GM21390 (cell line): ENCODE results near the gene OR6B2.
"Not testable (repeated sequence)": the region's sequence is repeated elsewhere in the genome, so short reads cannot be mapped to it uniquely, and the experiment has no call there.

Experiments used
- ATAC-seq: cut with Tn5 transposase; IDR thresholded peaks from one replicate; pipeline ENCODE4 v1.9.1; 2021; ENCODE audit not compliant: unreplicated experiment

Gene OR6B2

DNA sequence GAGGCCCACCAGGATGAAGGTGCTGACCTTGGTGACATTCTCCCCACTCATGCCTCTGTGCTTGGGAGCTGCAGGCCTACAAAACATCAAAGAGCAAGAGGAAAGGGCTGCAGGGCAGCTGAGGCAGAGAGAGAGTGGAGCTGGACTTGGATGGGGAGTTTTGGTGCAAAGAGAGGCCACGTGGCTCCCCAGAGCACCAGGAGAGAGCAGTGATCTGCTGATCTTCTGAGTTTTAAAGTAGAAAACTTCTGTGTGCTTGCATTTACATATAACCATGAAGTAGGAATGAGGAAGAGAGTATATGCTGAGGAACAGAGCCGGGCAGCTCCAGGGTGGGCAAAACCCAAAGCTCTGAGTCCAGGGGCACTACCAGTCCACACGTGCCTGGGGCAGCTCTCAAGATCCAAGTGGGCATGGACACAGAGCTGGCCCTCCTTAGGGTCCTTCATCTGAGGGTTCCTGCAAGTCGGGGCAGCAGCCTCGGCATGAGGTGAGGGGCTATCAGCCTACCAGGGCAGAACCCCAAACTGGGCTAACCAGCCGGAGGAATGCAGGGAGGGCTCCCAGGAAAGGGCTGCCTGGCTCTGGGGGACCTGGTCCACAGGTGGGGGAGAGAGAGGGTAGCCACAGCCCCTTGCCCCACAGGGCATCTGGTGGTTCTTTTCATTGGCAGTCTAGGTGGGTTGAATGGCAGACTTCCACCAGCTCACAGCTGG lies at the start of gene OR6B2:
OR6B2 (minus strand) TSS at position 51 of the 716 bp plus-strand sequence; CDS start at position 51, 0 bp downstream.
- no peak for ATAC-seq

- ATAC-seq: no peak
Measured at GRCh38 chr2:240078631-240079030, 48.4 kb upstream of the OR6B2 start.

DNA sequence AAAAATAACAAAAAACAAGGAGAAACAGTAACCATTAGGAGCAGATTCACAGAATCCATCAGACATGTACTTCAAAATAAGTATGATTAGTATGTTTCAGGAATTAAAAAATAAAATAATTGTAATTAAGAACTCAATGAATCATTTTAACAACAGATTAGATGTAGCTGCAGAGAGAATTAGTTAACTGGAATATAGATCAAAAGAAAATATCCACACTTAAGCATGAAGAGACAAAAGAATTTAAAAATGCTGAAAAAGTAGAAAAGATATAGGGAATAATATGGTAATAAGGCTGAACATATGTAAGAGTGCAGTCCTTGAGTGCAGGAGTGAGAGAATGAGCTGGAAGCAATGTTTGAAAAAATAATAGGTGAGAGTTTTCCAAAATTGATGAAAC lies 47.2 kb upstream of the OR6B2 start:
- no peak for ATAC-seq

- no peak for ATAC-seq
Measured at GRCh38 chr2:240074545-240074944, 44.3 kb upstream of the OR6B2 start.

- ATAC-seq: no peak
Measured at GRCh38 chr2:240070907-240071306, 40.7 kb upstream of the OR6B2 start.

DNA sequence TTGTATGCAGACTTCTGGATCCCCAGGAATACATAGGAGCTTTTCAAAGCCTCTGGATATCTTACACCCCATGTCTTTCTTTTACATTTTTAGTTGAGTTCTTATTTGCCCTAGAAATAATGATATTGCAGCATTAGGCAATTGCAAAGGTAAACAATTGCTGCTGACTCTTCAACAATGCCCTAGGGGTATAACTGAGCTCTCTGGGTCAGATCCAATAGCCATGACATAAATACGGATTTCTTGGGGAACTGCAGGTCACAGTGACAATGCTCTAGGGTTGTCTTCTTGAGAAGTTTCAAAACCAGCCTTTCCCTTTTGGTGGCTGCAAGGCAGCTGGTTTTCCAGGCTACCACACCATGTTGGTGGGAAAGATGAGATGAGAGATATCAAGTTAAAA lies 39.6 kb upstream of the OR6B2 start:
- no peak for ATAC-seq

- no peak for ATAC-seq
Measured at GRCh38 chr2:240068193-240068592, 38.0 kb upstream of the OR6B2 start.

GRCh38 chr2:240066489-240066888 lies 36.3 kb upstream of the OR6B2 start:
- no peak for ATAC-seq

- ATAC-seq: no peak
Measured at GRCh38 chr2:240064898-240065297, 34.7 kb upstream of the OR6B2 start.

DNA sequence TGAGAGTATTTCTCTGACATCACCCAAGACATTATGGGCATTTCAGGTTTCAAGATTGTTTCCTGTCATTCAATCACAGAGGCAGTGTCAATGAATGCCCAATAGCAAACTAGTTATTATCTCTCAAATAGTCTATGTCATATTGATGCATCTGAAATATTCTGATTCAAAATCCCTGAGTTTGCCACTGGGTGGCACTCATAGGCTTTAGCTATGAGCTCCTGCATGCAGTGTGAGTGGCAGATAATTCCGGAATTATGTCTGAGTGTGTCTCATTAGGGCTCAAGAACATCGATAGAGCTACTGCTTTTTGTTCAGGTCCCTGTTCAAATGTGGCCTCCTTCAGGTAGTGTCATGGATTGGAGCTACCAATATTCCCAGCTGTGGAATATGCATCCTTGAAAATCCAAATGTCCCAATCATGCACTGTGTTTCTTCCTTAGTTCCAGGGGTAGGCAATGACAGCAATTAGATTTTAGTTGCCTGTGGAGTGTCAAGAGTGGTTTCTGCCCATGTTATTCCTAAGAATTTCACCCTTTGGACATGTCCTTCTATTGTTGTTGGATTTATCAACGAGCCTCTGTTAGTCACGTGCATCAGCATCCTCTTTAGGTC lies 30.9 kb upstream of the OR6B2 start:
- ATAC-seq: no peak

DNA sequence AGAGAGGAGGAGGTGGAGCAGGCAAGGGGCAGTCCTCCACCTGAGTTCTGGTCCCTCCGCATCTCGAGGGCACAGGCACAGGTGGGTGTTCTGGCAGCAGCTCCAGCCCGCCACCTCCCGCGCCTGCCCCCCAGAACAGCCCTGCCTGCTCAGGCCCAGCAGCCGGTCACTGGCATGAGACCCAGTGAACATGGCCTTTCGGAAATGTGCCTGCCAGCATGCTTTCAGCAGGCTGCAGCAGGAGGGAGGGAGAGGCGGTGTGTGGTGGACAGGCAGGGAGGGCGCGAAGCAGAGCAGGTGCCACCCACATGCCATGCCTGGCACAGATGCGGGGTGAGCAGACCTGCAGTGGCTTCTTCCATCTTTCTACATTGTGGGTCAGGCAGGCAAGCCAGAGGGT lies 26.4 kb upstream of the OR6B2 start:
- no peak for ATAC-seq

DNA sequence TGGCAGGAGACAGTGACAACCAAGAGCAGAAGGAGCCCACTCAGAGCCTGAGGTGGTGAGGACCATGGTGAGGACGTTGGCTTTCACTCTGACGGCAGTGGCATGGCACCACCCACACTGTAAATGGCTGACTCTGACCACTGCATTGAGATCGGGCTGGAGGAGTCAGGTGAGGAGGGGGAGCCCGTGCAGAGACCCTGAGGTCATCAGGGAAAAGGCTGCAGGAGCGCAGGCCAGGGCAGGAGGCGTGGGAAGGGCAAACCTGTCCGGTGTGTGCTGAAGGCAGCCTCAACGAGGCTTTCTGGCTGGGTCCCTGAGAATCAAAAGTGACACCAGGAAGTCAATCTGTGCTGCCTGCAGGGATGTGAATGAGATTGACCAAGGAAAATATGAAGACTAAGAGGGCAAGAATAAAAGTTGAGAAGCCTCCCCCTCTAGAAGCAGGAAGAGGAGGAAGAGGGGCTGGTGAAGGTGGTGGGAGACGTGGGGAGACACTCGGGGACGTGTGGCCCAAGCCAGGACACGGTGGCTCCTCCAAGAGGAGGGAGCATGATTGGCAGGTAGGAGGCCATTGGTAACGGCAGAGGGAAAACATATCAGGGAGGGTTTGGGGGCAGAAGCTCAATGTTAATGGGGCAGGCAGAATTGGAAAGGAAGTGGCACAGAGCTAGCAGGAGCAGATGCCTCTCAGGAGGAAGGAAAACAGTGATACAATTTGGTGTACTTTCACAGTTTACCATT lies 25.1 kb upstream of the OR6B2 start:
- no peak for ATAC-seq

- no peak for ATAC-seq
Measured at GRCh38 chr2:240053173-240054155, 23.2 kb upstream of the OR6B2 start, which contains the start of gene OR6B3. Gene OR6B3 (minus strand): TSS chr2:240053521.

GRCh38 chr2:240052524-240052923 lies 22.3 kb upstream of the OR6B2 start:
- no peak for ATAC-seq

DNA sequence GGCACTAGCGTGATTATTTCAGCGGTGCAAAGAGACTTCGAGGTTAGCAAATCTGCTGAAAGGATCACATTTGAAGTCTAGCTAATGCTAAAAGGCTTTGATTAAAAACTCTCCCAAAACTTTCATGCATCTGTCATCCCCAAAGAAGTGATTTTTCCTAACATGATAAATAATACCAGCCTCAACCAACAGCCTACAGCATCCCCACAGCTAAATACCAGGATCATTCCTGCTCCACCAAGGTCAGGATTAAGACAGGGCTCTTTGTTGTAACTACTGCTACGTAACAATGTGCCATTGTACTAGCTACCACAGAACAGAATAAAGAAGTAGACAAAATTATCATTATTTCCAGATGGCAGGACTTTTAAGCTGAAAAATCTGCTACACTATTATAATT lies 21.5 kb upstream of the OR6B2 start:
- ATAC-seq: no peak

DNA sequence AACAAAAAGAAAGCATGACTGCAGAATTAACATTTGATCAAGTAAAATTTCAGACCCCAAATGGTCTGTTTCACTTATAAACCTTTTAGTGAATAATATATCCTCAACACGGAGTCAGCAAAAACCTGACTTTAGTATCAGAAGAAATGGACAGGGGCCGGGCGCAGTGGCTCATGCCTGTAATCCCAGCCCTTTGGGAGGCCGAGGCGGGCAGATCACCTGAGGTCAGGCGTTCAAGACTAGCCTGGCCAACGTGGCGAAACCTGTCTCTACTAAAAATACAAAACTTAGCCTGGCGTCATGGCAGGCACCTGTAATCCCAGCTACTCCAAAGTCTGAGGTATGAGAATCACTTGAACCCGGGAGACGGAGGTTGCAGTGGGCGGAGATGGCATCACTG lies 20.0 kb upstream of the OR6B2 start:
- no peak for ATAC-seq

DNA sequence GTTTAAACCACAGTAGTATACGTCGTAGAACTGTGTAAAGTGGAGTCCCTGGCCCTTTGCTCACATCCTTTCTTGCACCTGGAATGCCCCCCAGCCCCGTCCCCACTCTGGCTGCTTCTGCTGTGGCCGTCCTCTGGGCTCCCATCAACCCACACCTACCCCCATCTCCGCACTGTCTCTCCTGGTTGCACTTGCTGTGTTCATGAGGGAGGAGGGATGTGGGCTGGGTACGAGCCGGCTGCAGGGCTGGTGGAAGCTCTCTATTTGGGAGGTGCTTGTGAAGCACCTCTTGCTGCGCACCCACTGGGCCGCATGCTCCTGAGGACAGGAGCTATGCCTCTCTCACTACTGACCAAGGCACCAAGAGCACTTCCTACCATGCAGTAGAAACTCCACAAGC lies 18.0 kb upstream of the OR6B2 start:
- no peak for ATAC-seq

DNA sequence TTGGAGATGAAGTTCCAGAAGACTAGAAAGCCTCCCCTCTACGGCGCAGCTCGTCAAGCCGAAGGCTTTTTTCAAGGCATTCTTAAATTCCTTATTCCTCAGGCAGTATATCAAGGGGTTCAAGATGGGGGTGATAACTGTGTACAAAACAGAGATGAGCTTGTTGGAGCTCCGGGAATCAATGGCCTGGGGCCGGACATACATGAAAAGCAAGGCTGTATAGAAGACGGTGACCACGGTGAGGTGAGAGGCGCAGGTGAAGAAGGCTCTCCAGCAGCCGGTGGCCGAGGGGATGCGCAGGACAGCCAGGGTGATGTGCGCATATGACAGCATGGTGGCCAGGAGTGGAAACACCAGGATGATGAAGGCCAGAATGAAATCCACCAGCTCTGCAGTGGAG lies 14.9 kb upstream of the OR6B2 start:
- no peak for ATAC-seq

- not testable (repeated sequence) for ATAC-seq
Measured at GRCh38 chr2:240044096-240044495, 13.9 kb upstream of the OR6B2 start.

DNA sequence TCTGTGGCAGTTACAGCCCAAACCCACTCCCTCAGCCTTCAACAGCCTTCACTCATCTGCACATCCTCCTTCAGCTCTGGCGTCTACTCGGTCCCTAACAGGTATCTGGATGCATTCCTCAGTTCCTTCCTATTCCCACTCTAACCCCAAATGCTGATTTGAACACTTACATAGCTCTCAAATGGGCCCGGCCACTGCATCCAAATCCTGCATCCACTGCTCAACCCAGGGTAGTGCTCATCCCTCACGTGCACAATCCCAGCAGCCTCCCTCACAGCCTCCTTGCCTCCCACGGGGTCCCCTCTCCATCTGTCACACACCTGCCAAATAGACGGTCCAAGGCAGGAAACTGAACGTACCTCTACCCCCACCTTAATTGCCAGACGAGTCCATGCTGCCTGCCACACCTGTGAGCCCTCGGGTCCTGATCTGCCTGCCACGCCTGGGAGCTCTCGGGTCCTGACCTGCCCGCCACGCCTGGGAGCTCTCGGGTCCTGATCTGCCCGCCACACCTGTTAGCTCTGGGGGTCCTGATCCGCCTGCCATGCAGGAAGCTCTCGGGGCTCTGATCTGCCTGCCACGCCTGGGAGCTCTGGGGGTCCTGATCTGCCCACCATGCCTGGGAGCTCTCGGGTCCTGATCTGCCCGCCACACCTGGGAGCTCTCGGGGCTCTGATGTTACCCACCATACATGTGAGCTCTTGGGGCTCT lies 13.2 kb upstream of the OR6B2 start:
- ATAC-seq: no peak
